Kidney (tissue), 14 donors: ENCODE results near the gene GALNT6. TPM values are rescaled to one million over a fixed set of nuclear protein-coding genes. Genes with fewer than 3 reads are reported as not detected.
"Not testable (repeated sequence)": the region's sequence is repeated elsewhere in the genome, so short reads cannot be mapped to it uniquely, and the experiment has no call there.

Source experiments
- DNase-seq, 5 donors: peaks; one replicate each; pipeline ENCODE4 v3.0.0-alpha.2; 2013 to 2020
- FAIRE-seq: peaks from 2 replicates; lab custom pipeline; 2012; peaks lifted over from hg19 to GRCh38; lab: Jason Lieb, UNC
- H3K27ac ChIP-seq, 2 donors: one replicate each; pipeline ENCODE4 v1.7.0; 2013; ENCODE audit warnings: low read depth in 2 of 2, low read length in 2 of 2, inconsistent platforms in 1 of 2
- H3K27me3 ChIP-seq: one replicate; pipeline ENCODE4 v1.7.1; 2013; ENCODE audit warnings: low read length, inconsistent platforms; ENCODE audit not compliant: control insufficient read depth, insufficient read depth
- H3K36me3 ChIP-seq, 3 donors: one replicate each; pipeline versions ENCODE4 v1.7.0 to v1.7.1; 2013; ENCODE audit warnings: low read length in 3 of 3, control low read depth in 1 of 3, inconsistent platforms in 1 of 3; ENCODE audit not compliant: insufficient read depth in 3 of 3, control insufficient read depth in 2 of 3
- H3K4me1 ChIP-seq, 3 donors: one replicate each; pipeline versions ENCODE4 v1.7.0 to v1.7.1; 2013; ENCODE audit warnings: low read length in 3 of 3, inconsistent platforms in 1 of 3, low read depth in 1 of 3; ENCODE audit not compliant: control insufficient read depth in 2 of 3, insufficient read depth in 2 of 3
- H3K4me3 ChIP-seq, 3 donors: one replicate each; pipeline versions ENCODE4 v1.7.0 to v1.8.1; 2013; ENCODE audit warnings: low read length in 3 of 3, control low read depth in 1 of 3, inconsistent platforms in 1 of 3
- H3K9ac ChIP-seq, 3 donors: one replicate each; pipeline versions ENCODE4 v1.7.0 to v1.7.1; 2013; ENCODE audit warnings: low read length in 3 of 3, control low read depth in 1 of 3, inconsistent platforms in 1 of 3
- H3K9me3 ChIP-seq, 3 donors: one replicate each; pipeline versions ENCODE4 v1.7.0 to v1.7.1; 2013; ENCODE audit warnings: low read length in 3 of 3, control low read depth in 1 of 3, inconsistent platforms in 1 of 3; ENCODE audit not compliant: control insufficient read depth in 2 of 3, insufficient read depth in 1 of 3
- intact Hi-C: fragments of 100-400 bp; cut with DNase I; formaldehyde crosslinking; loops from one replicate; pipeline ENCODE4 v1.11.1; 2022
- polyA plus RNA-seq: library from polyadenylated mRNA; stranded (reverse); fragments of 350-450 nt; fragmentation: Illumina TruSeq; extraction: RNeasy Lipid Tissue Mini Kit (QIAGEN cat#74804); gene quantifications from one replicate; pipeline ENCODE4 v1.2.3, GENCODE V29; 2014; ENCODE audit warnings: low read depth, low replicate concordance; ENCODE audit not compliant: insufficient read depth
- total RNA-seq: library from RNA; stranded (reverse); fragmentation: NEBNext Ultra II Directional; extraction: Animal tissue kit (Norgen Biotek cat#: 25700); gene quantifications from one replicate; pipeline ENCODE4 v1.2.1, GENCODE V29; 2021
- TF ChIP-seq, protein P1 (sequence below): IDR thresholded peaks from 3 replicates; pipeline ENCODE4 v1.5.1; 2012; ENCODE audit warnings: mild to moderate bottlenecking, moderate library complexity, borderline replicate concordance; ENCODE audit not compliant: insufficient read depth; ENCODE audit errors: extremely low read depth
- donor health status: control.
- donor health status: control.
- donor health status: control.
- donor health status: control.
- donor health status: control.
- donor health status: DM: yes; HTN: yes; CAD: no.
- donor health status: Normal renal cell carcinoma (clear cell type).

Gene GALNT6
- total and polyA plus RNA-seq, 2 donors from 2014 or later = 2.1 to 16.8 TPM

DNA sequence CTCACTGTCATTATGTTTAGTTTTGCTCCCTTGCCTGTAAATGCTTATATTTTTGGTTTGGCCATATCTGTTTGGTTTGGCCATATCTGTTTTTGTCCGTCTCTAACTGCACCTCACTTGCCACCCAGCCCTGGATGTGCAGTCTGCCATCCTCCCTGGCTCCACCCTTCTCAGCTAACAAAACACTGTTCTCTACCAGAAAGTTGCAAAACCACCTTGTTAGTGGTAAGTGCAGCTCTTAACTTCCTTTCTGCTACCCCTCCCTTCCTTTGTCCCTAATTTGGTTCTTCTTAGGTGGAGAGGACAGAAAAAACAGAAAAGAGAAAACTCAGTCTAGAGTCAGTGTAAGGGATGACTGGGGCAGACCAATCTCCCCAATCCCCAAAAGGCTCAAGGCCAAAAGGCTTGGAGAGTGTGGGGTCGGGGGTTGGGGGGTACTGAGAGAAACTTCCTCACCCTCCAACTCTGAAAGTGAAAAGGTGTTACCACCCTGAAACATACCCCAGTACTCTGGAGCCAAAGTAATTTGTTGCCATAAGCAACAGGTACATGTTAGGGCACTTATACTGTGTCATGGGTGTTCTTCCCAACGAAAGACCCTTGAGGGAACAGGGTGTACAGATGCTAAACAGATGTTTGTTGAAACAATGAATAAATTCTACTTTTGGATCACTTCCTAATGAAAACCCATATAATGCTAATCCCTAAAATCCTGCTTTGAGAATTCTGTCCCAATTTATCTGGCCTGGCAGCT lies 72.2 kb downstream of the GALNT6 start:
- H3K36me3 ChIP-seq = no peaks in the 10 kb centered on the region
- FAIRE-seq (no peak), DNase-seq (no peak)
- no peaks in the 10 kb centered on the region for H3K9me3 ChIP-seq
- no peaks in the 10 kb centered on the region for H3K27me3 ChIP-seq
- no peak overlapping the region for H3K9ac ChIP-seq
- H3K27ac ChIP-seq = no peak overlapping the region
- no peak overlapping the region for H3K4me3 ChIP-seq
- TF ChIP-seq, protein P1, sequence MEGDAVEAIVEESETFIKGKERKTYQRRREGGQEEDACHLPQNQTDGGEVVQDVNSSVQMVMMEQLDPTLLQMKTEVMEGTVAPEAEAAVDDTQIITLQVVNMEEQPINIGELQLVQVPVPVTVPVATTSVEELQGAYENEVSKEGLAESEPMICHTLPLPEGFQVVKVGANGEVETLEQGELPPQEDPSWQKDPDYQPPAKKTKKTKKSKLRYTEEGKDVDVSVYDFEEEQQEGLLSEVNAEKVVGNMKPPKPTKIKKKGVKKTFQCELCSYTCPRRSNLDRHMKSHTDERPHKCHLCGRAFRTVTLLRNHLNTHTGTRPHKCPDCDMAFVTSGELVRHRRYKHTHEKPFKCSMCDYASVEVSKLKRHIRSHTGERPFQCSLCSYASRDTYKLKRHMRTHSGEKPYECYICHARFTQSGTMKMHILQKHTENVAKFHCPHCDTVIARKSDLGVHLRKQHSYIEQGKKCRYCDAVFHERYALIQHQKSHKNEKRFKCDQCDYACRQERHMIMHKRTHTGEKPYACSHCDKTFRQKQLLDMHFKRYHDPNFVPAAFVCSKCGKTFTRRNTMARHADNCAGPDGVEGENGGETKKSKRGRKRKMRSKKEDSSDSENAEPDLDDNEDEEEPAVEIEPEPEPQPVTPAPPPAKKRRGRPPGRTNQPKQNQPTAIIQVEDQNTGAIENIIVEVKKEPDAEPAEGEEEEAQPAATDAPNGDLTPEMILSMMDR = no peak
- no peaks in the 10 kb centered on the region for H3K4me1 ChIP-seq
- intact Hi-C loops = no loop called here

- intact Hi-C loops, H3K4me3 ChIP-seq, DNase-seq, FAIRE-seq, H3K27ac ChIP-seq, H3K9ac ChIP-seq, H3K27me3 ChIP-seq, H3K4me1 ChIP-seq, H3K9me3 ChIP-seq, H3K36me3 ChIP-seq: not testable (repeated sequence)
These were observed 73.0 kb downstream of the GALNT6 start for GRCh38 chr12:51318057-51318806.

DNA sequence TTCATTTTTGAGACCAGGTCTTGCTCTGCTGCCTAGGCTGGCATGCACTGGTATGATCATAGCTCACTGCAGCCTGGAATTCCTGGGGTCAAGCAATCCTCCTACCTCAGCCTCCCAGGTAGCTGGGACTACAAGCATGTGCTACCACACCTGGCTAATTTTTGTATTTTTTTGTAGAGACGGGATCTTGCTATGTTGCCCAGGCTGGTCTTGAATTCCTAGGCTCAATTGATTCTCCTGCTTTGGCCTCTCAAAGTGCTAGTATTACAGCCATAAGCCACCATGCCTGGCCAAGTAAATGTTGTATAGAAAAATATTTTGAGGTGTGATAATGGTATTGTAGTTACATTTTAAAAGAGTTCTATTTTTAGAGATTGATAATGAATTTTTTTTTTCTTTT lies 79.8 kb downstream of the GALNT6 start:
- no peak for FAIRE-seq

More for the DNA sequence above, 79.8 kb downstream of the GALNT6 start:
- Histone ChIP-seq H3K27me3 (no peaks in the 10 kb centered on the region), H3K9me3 (no peaks in the 10 kb centered on the region), H3K36me3 (no peaks in the 10 kb centered on the region), H3K9ac (no peak overlapping the region), H3K4me1 (no peaks in the 10 kb centered on the region), H3K27ac (no peak overlapping the region), H3K4me3 (no peak overlapping the region)
- DNase-seq = no peak
- TF ChIP-seq, protein P1 = no peak
- intact Hi-C loops = no loop called here
